GM18508 (cell line): ENCODE results near the gene QKI.
"Not testable (repeated sequence)": the region's sequence is repeated elsewhere in the genome, so short reads cannot be mapped to it uniquely, and the experiment has no call there.

Source experiments
- ATAC-seq: cut with Tn5 transposase; IDR thresholded peaks from one replicate; pipeline ENCODE4 v1.9.1; 2021; ENCODE audit warnings: moderate number of reproducible peaks; ENCODE audit not compliant: insufficient read depth, unreplicated experiment

Gene QKI

DNA sequence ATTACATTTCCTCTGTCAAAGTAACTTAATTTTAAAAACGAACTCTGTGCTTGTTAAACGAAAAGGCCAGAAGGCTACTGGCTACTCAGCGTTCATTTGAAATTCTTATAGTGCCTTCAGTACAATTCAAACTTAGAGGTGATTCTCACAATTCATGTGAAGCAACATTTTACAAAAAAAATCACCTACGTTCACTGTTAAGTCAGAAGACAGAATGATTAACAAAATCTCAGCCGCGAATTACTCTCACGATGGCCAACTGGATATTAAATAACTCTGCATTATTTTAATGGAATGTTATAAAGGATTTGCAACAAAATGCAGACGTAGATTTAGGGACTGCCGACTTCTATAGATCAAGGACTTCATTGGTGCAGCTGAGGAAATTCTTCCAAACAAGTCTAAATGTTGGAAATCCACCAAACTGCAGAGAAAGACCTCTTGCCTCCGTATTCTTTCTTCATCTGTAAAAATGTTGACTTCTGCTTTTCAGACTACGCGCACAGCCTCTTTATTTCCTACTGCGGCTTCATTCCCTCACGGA lies 1.6 kb upstream of the QKI start:
- no peak for ATAC-seq

DNA sequence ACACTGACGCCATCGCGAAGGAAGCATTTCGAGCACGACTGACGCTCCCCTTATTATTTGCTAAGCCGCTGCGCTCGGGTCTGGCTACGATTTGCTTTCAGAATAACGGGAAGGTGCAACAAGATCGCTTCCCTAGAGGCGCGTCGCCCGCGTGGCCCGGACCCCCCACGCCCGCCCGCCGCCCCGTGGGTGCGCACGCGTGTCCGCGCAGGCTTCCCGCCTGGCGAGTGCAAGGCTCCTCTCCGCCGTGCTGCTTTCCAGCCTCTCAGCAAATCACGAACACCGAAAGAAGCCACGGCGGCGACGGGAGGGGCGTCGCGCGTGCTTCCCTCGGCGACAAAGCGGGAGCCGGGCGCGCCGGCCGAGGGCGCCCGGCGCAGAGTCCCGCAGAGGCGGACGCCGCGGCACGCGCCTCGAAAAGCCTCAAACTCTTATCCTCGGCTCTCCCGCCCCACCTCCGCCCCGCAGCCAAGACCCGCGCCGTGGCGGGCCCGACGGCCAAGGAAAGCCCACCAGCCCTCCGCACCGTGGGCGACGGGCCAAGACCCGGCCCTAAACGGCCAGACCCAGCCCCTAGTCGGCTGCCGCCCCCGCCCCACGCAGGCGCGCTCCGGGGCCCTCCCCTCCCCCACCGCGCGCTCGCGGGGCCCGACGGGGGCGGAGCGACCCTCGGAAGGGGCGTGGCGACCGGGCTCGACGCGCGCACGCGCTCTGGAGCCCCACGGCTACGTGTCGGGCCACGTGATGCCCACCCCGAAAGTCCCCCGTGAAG lies 987 bp upstream of the QKI start:
- ATAC-seq: peak; percentile 31

- ATAC-seq: no peak
Measured at GRCh38 chr6:163414946-163415619, 565 bp downstream of the QKI start.

DNA sequence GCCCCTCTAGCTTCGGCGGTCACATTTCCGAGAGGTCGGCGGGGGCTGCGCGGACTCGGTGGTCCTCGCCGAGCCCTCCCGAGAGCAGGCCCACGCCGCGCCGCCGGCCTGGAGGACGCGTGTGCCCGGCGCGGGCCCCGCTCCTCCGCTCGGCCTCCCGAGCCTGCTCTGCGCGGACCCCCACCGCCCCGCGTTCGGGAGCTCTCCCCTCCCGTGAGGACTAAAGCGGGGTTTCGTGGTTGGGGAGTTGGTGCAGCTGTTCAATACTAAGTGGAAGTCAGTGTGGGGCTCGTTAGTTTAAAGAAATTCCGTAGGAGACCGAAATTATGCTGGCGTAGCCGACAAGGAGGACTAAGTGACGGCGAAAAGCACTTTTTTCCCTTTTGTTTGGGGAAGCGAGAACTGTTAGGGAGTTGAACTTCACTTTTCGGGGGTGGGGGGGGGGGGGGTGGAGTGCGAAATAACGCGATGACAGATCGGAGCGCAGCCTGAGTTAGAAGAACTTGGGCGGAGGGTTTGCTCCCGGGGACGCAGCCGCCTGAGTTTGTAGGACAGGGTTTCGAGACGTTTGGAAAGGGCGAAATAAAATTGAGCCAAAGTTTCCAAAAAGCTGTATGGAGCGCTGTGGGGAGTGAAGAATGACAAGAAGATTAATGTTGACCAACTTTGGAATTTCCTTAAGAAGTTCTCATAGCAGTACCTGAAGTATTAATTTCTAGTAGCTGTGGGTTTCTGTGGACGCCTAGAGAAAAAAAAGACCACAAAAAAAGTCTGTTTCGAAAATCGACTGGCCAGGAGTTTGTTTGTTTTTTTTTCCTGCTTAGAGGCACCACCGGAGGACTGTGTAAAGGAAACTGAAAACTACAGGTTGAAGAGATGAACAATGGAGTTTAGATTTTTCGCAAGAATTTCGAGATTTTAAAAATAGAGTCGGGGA lies 1.4 kb downstream of the QKI start:
- ATAC-seq: no peak

DNA sequence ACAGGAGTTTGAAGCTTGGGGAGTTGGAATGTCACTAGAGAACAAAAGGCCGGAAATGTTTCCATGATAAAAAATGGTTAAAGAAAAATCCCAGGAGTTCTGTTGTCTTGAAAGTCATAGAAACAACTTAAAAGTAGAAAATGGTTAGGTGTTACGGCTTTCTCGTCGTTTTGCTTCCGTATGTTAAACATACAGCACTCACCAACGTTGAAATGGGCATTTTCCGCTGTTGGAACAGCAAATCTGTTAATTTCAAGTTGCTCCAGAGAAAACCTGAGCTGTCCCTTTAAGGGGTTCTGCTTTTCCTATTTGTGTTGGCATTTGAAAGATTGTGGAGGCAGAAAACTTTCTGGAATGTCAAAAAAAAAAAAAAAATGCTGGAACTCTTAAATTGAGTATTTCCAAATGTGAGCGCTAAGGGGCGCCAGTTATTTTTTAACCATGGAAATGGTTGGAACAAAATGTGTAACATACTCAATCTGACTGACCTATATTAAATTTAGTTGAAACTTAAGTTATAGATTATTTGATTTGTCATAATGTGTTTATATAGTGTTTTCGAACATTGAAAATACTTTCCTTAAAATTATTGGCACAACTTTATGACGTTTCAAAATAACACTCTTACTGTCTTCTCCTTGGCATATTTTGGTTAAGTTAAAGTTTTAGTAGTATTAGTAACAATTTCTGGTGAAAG lies 2.2 kb downstream of the QKI start:
- no peak for ATAC-seq

- no peak for ATAC-seq
Measured at GRCh38 chr6:163417595-163417994, 3.1 kb downstream of the QKI start.

GRCh38 chr6:163418311-163419029 lies 4.0 kb downstream of the QKI start:
- no peak for ATAC-seq

- no peak for ATAC-seq
Measured at GRCh38 chr6:163419413-163420288, 5.1 kb downstream of the QKI start.

GRCh38 chr6:163420289-163420614 lies 5.7 kb downstream of the QKI start:
- no peak for ATAC-seq

DNA sequence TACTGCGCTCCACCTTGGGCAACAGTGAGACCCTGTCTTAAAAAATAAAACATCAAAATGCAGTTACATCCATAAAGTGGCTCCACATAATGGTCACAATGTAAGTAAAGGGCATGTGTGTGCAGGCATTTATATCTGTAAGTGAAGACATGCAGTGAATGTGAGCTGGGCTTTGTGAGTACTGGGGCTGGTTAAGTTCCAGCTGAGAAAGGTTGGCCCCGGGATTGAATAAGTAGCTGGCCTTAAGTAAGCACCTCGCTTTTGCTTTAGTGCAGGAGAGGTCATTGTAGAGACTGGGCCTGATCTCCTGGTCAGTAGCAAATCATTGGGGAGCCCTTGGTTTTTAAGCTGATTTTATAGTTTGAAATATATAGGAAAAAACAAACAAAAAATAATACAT lies 8.0 kb downstream of the QKI start:
- ATAC-seq: no peak

GRCh38 chr6:163423696-163424095 lies 9.2 kb downstream of the QKI start:
- no peak for ATAC-seq

GRCh38 chr6:163427498-163428254 lies 13.2 kb downstream of the QKI start:
- no peak for ATAC-seq

GRCh38 chr6:163428373-163428772 lies 13.9 kb downstream of the QKI start:
- ATAC-seq: no peak

GRCh38 chr6:163429858-163430448 lies 15.4 kb downstream of the QKI start:
- ATAC-seq: no peak

GRCh38 chr6:163432300-163432699 lies 17.8 kb downstream of the QKI start:
- ATAC-seq: no peak

DNA sequence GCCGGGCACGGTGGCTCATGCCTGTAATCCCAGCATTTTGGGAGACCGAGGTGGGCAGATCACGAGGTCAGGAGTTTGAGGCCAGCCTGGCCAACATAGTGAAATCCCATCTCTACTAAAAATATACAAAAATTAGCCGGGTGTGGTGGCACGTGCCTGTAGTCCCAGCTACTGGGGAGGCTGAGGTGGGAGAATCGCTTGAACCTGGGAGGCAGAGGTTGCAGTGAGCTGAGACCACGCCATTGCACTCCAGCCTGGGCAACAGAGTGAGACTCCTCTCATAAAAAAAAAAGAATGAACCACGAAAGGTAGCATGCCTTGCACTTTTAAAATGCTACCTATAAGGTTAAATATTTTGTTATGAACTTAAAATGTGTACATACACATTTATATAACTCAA lies 19.0 kb downstream of the QKI start:
- ATAC-seq: not testable (repeated sequence)

DNA sequence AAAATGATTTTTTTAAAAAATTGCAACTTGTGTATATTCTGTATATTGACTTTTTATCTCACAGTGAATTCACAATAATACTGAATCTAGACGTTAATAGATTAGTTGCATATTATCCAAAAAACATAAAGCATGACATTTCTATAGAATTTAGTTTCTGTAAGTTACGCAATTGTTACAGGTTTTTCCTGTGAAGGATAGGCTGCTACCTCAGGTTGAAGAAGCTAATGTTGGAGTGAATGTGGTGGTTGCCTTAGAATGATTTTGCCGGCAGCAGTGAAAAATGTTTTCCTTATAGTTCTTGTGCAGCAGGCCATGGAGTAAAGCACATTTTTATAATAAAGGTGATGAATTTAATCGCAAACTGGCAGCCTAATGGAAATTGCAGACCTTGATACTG lies 20.5 kb downstream of the QKI start:
- ATAC-seq: no peak

DNA sequence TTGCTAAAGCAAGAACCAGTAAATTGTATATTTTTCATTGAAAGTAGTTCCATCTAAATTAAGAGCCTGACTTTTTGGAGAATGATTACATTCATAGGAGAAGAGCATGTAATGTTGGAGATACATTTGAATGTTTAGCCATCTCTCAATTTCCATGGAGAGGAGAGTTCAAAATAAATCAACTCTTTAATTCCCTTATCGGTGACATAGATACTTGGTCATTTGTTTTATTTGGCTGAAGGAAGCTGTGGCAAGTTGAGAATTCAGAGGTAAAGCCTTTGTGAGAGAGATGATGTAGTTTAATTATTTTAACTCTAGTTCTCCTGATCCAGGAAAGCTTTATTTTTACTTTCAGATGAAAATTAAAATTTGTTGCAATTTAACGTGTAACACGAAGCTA lies 22.3 kb downstream of the QKI start:
- ATAC-seq: no peak
